Measurements from ENCODE around the gene CSNK1G1.

The CSNK1G1 gene

DNA sequence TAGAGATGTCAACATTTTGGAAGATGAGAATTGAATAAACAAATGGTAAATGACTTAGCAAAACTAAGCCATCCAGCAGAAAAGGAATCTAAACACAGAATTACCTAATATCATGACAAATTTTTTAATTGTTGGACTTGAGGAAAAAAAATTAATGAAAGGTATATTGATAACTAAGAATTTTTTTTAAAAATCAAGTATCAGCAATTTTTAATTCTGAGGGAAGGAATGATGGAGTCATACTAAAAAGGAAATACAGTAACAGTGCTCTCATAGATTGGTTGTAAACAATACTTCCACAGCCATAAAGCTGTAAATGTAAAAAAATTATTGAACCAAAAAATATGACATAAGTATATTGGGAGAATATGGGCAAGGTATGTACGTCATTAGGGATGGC, 68.0 kb downstream of the CSNK1G1 start:
- Histone ChIP-seq H2AFZ (ENCODE audit: low read length) (no peak overlapping the region), H3K4me2 (ENCODE audit: low read depth, low read length) (no peak overlapping the region), H3K4me3 (ENCODE audit: low read length) (no peak overlapping the region), H3K9me3 (replicated peaks; ENCODE audit: insufficient read depth, low read length) (no peaks in the 10 kb centered on the region), H4K20me1 (ENCODE audit: insufficient read depth, low read length) (0 out of 2 replicates have a peak, but pooled peaks cover 3% of the 10 kb centered on the region), H3K4me1 (ENCODE audit: low read length) (no peaks in the 10 kb centered on the region), H3K9ac (ENCODE audit: low read length) (no peak overlapping the region), H3K27ac (ENCODE audit: low read length) (no peak overlapping the region), H3K79me2 (ENCODE audit: low read length) (peaks cover 10% of the 10 kb centered on the region; the same call in 1 of the 2 replicates), H3F3A (ENCODE audit: insufficient read depth, low read length) (no peaks in the 10 kb centered on the region), H3K9me2 (replicated peaks; ENCODE audit: insufficient read depth, low read length) (no peaks in the 10 kb centered on the region), H3K36me3 (replicated peaks; ENCODE audit: insufficient read depth, low read length) (no peaks in the 10 kb centered on the region), H3K27me3 (replicated peaks; ENCODE audit: insufficient read depth, low read length) (no peaks in the 10 kb centered on the region)
- TF ChIP-seq EZH2 (optimal IDR thresholded peaks at IDR 0.05; ENCODE audit: low read depth, low read length), result no peak
- TF ChIP-seq, protein P1, sequence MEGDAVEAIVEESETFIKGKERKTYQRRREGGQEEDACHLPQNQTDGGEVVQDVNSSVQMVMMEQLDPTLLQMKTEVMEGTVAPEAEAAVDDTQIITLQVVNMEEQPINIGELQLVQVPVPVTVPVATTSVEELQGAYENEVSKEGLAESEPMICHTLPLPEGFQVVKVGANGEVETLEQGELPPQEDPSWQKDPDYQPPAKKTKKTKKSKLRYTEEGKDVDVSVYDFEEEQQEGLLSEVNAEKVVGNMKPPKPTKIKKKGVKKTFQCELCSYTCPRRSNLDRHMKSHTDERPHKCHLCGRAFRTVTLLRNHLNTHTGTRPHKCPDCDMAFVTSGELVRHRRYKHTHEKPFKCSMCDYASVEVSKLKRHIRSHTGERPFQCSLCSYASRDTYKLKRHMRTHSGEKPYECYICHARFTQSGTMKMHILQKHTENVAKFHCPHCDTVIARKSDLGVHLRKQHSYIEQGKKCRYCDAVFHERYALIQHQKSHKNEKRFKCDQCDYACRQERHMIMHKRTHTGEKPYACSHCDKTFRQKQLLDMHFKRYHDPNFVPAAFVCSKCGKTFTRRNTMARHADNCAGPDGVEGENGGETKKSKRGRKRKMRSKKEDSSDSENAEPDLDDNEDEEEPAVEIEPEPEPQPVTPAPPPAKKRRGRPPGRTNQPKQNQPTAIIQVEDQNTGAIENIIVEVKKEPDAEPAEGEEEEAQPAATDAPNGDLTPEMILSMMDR (IDR thresholded peaks at IDR 0.05; ENCODE audit: low read length), result no peak
- TF ChIP-seq EZH2phosphoT487 (IDR thresholded peaks at IDR 0.05; ENCODE audit: low read length), result no peak
- no peak for DNase-seq

DNA sequence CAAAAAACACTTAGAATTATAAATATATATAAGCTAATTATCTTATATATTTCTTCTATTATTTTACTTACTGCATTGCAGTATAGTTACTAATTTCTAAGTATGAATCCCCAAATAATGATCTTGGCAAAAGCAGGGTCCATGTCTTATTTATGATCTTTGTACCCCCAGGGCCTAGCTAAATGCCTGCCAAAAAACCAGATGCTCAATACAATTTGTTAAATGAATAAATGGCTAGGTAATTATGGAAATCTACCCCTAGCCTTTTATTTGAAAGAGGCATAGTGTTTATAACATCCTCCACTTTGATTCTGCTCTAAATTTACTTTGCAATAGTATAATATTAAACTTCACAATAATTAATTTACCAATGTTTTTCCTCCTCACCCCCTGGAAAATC, 69.5 kb downstream of the CSNK1G1 start:
- H3K9me2 ChIP-seq (replicated peaks; ENCODE audit: insufficient read depth, low read length), result no peaks in the 10 kb centered on the region
- no peaks in the 10 kb centered on the region for H3K27me3 ChIP-seq (replicated peaks; ENCODE audit: insufficient read depth, low read length)
- no peaks in the 10 kb centered on the region for H3K9me3 ChIP-seq (replicated peaks; ENCODE audit: insufficient read depth, low read length)
- no peak overlapping the region for H2AFZ ChIP-seq (ENCODE audit: low read length)
- TF ChIP-seq, protein P1 (IDR thresholded peaks at IDR 0.05; ENCODE audit: low read length), result no peak
- TF ChIP-seq EZH2phosphoT487 (IDR thresholded peaks at IDR 0.05; ENCODE audit: low read length), result no peak
- no peak for TF ChIP-seq EZH2 (optimal IDR thresholded peaks at IDR 0.05; ENCODE audit: low read depth, low read length)
- no peak overlapping the region for H3K9ac ChIP-seq (ENCODE audit: low read length)
- no peaks in the 10 kb centered on the region for H3K36me3 ChIP-seq (replicated peaks; ENCODE audit: insufficient read depth, low read length)
- H3K79me2 ChIP-seq (ENCODE audit: low read length), result peaks cover 9% of the 10 kb centered on the region; the same call in 1 of the 2 replicates
- H4K20me1 ChIP-seq (ENCODE audit: insufficient read depth, low read length), result 0 out of 2 replicates have a peak, but pooled peaks cover 3% of the 10 kb centered on the region
- H3K27ac ChIP-seq (ENCODE audit: low read length), result no peak overlapping the region
- no peaks in the 10 kb centered on the region for H3F3A ChIP-seq (ENCODE audit: insufficient read depth, low read length)
- H3K4me2 ChIP-seq (ENCODE audit: low read depth, low read length), result no peak overlapping the region
- no peak for DNase-seq
- no peaks in the 10 kb centered on the region for H3K4me1 ChIP-seq (ENCODE audit: low read length)
- H3K4me3 ChIP-seq (ENCODE audit: low read length), result no peak overlapping the region

DNA sequence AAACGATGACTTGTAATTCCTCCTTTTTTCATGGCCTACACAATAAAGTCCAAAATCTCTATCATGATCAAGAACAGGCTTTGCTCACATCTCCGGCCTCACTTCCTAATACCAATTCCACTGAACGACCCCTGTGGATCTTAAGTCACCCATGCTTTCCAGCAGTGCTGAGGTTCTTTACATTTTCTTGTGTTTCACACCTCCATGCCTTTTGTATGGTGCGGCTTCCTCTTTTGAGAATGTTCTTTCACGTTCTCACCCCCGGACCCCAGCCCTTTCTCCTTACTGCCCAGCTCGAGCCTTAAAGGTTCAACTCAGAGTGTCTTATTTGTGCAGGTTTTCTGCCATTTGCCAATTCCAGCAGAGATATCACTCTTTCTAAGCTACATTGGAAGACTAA, 70.1 kb downstream of the CSNK1G1 start:
- Histone ChIP-seq H3K27me3 (replicated peaks; ENCODE audit: insufficient read depth, low read length) (no peaks in the 10 kb centered on the region), H3K4me2 (ENCODE audit: low read depth, low read length) (no peak overlapping the region), H4K20me1 (ENCODE audit: insufficient read depth, low read length) (0 out of 2 replicates have a peak, but pooled peaks cover 3% of the 10 kb centered on the region), H3K9me2 (replicated peaks; ENCODE audit: insufficient read depth, low read length) (no peaks in the 10 kb centered on the region), H3K4me3 (ENCODE audit: low read length) (no peak overlapping the region), H3K4me1 (ENCODE audit: low read length) (no peaks in the 10 kb centered on the region), H3F3A (ENCODE audit: insufficient read depth, low read length) (no peaks in the 10 kb centered on the region), H2AFZ (ENCODE audit: low read length) (no peak overlapping the region), H3K36me3 (replicated peaks; ENCODE audit: insufficient read depth, low read length) (no peaks in the 10 kb centered on the region), H3K79me2 (ENCODE audit: low read length) (peaks cover 9% of the 10 kb centered on the region; the same call in 1 of the 2 replicates), H3K27ac (ENCODE audit: low read length) (no peak overlapping the region), H3K9me3 (replicated peaks; ENCODE audit: insufficient read depth, low read length) (no peaks in the 10 kb centered on the region), H3K9ac (ENCODE audit: low read length) (no peak overlapping the region)
- no peak for TF ChIP-seq EZH2phosphoT487 (IDR thresholded peaks at IDR 0.05; ENCODE audit: low read length)
- no peak for TF ChIP-seq EZH2 (optimal IDR thresholded peaks at IDR 0.05; ENCODE audit: low read depth, low read length)
- DNase-seq, result no peak

DNA sequence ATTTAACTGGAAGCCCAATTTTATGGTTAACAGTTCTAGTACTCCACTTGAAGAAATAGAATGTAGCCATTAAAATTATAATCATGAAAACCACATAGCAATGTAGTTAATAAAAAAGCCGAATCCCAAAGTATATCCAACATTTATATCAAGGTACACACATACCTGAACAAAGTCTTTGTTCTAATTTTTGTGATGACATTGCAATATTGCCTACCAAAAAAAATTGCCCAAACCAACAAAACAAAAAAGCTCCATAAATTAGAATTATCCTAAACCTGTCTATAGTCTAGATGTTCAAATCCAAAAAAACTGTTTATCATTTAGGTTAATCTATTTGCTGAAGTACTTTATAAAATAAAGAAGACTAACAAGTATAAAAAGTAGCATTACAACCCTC, 70.8 kb downstream of the CSNK1G1 start:
- no peaks in the 10 kb centered on the region for H3F3A ChIP-seq (ENCODE audit: insufficient read depth, low read length)
- peaks cover 9% of the 10 kb centered on the region; the same call in 1 of the 2 replicates for H3K79me2 ChIP-seq (ENCODE audit: low read length)
- H3K4me3 ChIP-seq (ENCODE audit: low read length), result no peak overlapping the region
- no peak for DNase-seq
- 0 out of 2 replicates have a peak, but pooled peaks cover 3% of the 10 kb centered on the region for H4K20me1 ChIP-seq (ENCODE audit: insufficient read depth, low read length)
- no peaks in the 10 kb centered on the region for H3K36me3 ChIP-seq (replicated peaks; ENCODE audit: insufficient read depth, low read length)
- no peak overlapping the region for H2AFZ ChIP-seq (ENCODE audit: low read length)
- no peak for TF ChIP-seq EZH2 (optimal IDR thresholded peaks at IDR 0.05; ENCODE audit: low read depth, low read length)
- TF ChIP-seq EZH2phosphoT487 (IDR thresholded peaks at IDR 0.05; ENCODE audit: low read length), result no peak
- TF ChIP-seq, protein P1 (IDR thresholded peaks at IDR 0.05; ENCODE audit: low read length), result no peak
- no peak overlapping the region for H3K4me2 ChIP-seq (ENCODE audit: low read depth, low read length)
- H3K4me1 ChIP-seq (ENCODE audit: low read length), result no peaks in the 10 kb centered on the region
- no peak overlapping the region for H3K9ac ChIP-seq (ENCODE audit: low read length)
- no peaks in the 10 kb centered on the region for H3K27me3 ChIP-seq (replicated peaks; ENCODE audit: insufficient read depth, low read length)
- no peak overlapping the region for H3K27ac ChIP-seq (ENCODE audit: low read length)
- H3K9me2 ChIP-seq (replicated peaks; ENCODE audit: insufficient read depth, low read length), result no peaks in the 10 kb centered on the region
- H3K9me3 ChIP-seq (replicated peaks; ENCODE audit: insufficient read depth, low read length), result no peaks in the 10 kb centered on the region
